HCT116 (cell line): ENCODE measurements around the gene TMEM50B. TPM values are rescaled to one million over a fixed set of nuclear protein-coding genes. Genes with fewer than 3 reads are reported as not detected.

Experiments used
- ATAC-seq: fragments of 200-7000 bp; cut with Tn5 transposase; 2 replicates; pipeline ENCODE4 v1.9.1; 2020; ENCODE audit warnings: mild to moderate bottlenecking, moderate library complexity
- BruUV-seq: library from RNA; stranded (reverse); fragments of 400-500 nt; replicated peaks from 2 replicates; lab custom pipeline; 2021; lab: Mats Ljungman, UMichigan
- CTCF ChIA-PET: fragments of 300-600 bp; sonication (Branson Sonifier 250); formaldehyde crosslinking; loops from one replicate; lab custom pipeline; 2021; ENCODE audit warnings: antibody characterized with exemption; lab: Charles Lee
- POLR2A ChIA-PET: fragments of 300-600, 350-600 bp; sonication (Branson Sonifier 250); formaldehyde crosslinking; loops from one replicate; lab custom pipeline; 2021; ENCODE audit warnings: antibody characterized with exemption; lab: Charles Lee
- RAD21 ChIA-PET, 2 experiments: fragments of 300-600 bp; sonication (Branson Sonifier 250); formaldehyde crosslinking; loops; one replicate each; lab custom pipeline; 2023; ENCODE audit warnings: low total read pairs in 2 of 2; ENCODE audit not compliant: uncharacterized antibody in 2 of 2, unreplicated experiment in 2 of 2, low non-redundant PET in 1 of 2; lab: Charles Lee
- DNase-seq: peaks from one replicate; pipeline ENCODE4 v3.0.0-alpha.2; 2010; ENCODE audit warnings: low read depth, low spot score
- H2AFZ ChIP-seq: fragments of 200-600 bp; shearing (Covaris generic), sonication (generic); 2 replicates; pipeline ENCODE4 v1.6.1; 2017; ENCODE audit warnings: low read depth, mixed run types, mixed read lengths, antibody characterized with exemption, low read length; ENCODE audit not compliant: poor library complexity, severe bottlenecking
- H3K27ac ChIP-seq: 2 replicates; pipeline ENCODE4 v1.5.1; 2012; ENCODE audit warnings: low read depth, low read length
- H3K27me3 ChIP-seq: fragments of 200-600 bp; sonication (generic); 2 replicates; pipeline ENCODE4 v1.6.1; 2016; ENCODE audit warnings: mixed run types, low read length, mixed read lengths; ENCODE audit not compliant: insufficient read depth
- H3K36me3 ChIP-seq, 2 experiments: fragments of 200-500 bp in 1 of 2; fragments of 200-600 bp in 1 of 2; sonication (Bioruptor generic) in 1 of 2; sonication (generic) in 1 of 2; 2 replicates each; pipeline versions ENCODE4 v1.5.1 to v1.6.1; 2014 to 2016; ENCODE audit warnings: low read length in 2 of 2, inconsistent platforms in 1 of 2, mixed read lengths in 1 of 2, mixed run types in 1 of 2; ENCODE audit not compliant: insufficient read depth in 2 of 2, control insufficient read depth in 1 of 2
- H3K4me1 ChIP-seq, 2 experiments: fragments of 200-600 bp in 1 of 2; sonication (generic) in 1 of 2; 2 replicates each; pipeline versions ENCODE4 v1.5.1 to v1.6.1; 2012 to 2017; ENCODE audit warnings: low read length in 2 of 2, inconsistent platforms in 1 of 2, mild to moderate bottlenecking in 1 of 2, mixed read lengths in 1 of 2, mixed run types in 1 of 2, moderate library complexity in 1 of 2; ENCODE audit not compliant: insufficient read depth in 2 of 2, control insufficient read depth in 1 of 2
- H3K4me2 ChIP-seq: fragments of 200-600 bp; sonication (generic); 2 replicates; pipeline ENCODE4 v1.6.1; 2017; ENCODE audit warnings: mixed run types, low read length, mixed read lengths
- H3K4me3 ChIP-seq, 2 experiments: fragments of 200-600 bp in 1 of 2; sonication (generic) in 1 of 2; replicated peaks in 1 of 2; 2 replicates each; pipeline ENCODE4 v1.5.1; 2011 to 2016; ENCODE audit warnings: low read length in 2 of 2, control low read depth in 1 of 2, low read depth in 1 of 2, mild to moderate bottlenecking in 1 of 2, mixed read lengths in 1 of 2, mixed run types in 1 of 2
- H3K79me2 ChIP-seq: fragments of 200-600 bp; sonication (generic); 2 replicates; pipeline ENCODE4 v1.6.1; 2017; ENCODE audit warnings: mild to moderate bottlenecking, mixed run types, low read length, moderate library complexity, mixed read lengths; ENCODE audit not compliant: insufficient read depth
- H3K9ac ChIP-seq: fragments of 200-600 bp; sonication (generic); 2 replicates; pipeline ENCODE4 v1.6.1; 2016; ENCODE audit warnings: low read length, mixed read lengths
- H3K9me2 ChIP-seq: fragments of 200-600 bp; sonication (generic), shearing (Covaris generic); 2 replicates; pipeline ENCODE4 v1.6.1; 2017; ENCODE audit warnings: mixed run types, mild to moderate bottlenecking, moderate library complexity; ENCODE audit not compliant: insufficient read depth
- H3K9me3 ChIP-seq, 2 experiments: fragments of 200-500 bp in 1 of 2; fragments of 200-600 bp in 1 of 2; sonication (Bioruptor generic) in 1 of 2; sonication (generic) in 1 of 2; 2 replicates each; pipeline ENCODE4 v1.6.1; 2014 to 2017; ENCODE audit warnings: low read length in 2 of 2, mixed read lengths in 2 of 2, inconsistent platforms in 1 of 2, low read depth in 1 of 2, mild to moderate bottlenecking in 1 of 2, mixed run types in 1 of 2, moderate library complexity in 1 of 2; ENCODE audit not compliant: control insufficient read depth in 1 of 2, insufficient read depth in 1 of 2
- H4K20me1 ChIP-seq: fragments of 200-600 bp; sonication (generic), shearing (Covaris generic); 2 replicates; pipeline ENCODE4 v1.6.1; 2017; ENCODE audit warnings: mixed run types, mild to moderate bottlenecking, moderate library complexity; ENCODE audit not compliant: insufficient read depth
- CEBPB ChIP-seq: IDR thresholded peaks from 2 replicates; pipeline ENCODE4 v1.6.1; 2012; ENCODE audit warnings: low read depth
- EGR1 ChIP-seq: IDR thresholded peaks from 2 replicates; pipeline ENCODE4 v1.6.1; 2012; ENCODE audit warnings: low read depth
- FOSL1 ChIP-seq: IDR thresholded peaks from 2 replicates; pipeline ENCODE4 v1.6.1; 2012; ENCODE audit warnings: low read depth
- JUND ChIP-seq: IDR thresholded peaks from 2 replicates; pipeline ENCODE4 v1.6.1; 2012
- POLR2A ChIP-seq: IDR thresholded peaks from 2 replicates; pipeline ENCODE4 v1.7.0; 2011; ENCODE audit warnings: borderline replicate concordance; ENCODE audit not compliant: insufficient read depth, insufficient read length; ENCODE audit errors: extremely low read depth
- POLR2AphosphoS5 ChIP-seq: IDR thresholded peaks from 2 replicates; pipeline ENCODE4 v1.6.1; 2011; ENCODE audit warnings: mild to moderate bottlenecking, low read depth, low read length, moderate library complexity
- RAD21 ChIP-seq: IDR thresholded peaks from 2 replicates; pipeline ENCODE4 v1.6.1; 2012; ENCODE audit warnings: low read depth, mild to moderate bottlenecking
- TCF7L2 ChIP-seq: IDR thresholded peaks from 2 replicates; pipeline ENCODE4 v1.7.0; 2011; ENCODE audit warnings: borderline replicate concordance, inconsistent platforms; ENCODE audit not compliant: insufficient read depth, insufficient read length; ENCODE audit errors: extremely low read depth
- YY1 ChIP-seq: IDR thresholded peaks from 2 replicates; pipeline ENCODE4 v1.6.1; 2011; ENCODE audit warnings: low read length, low read depth, moderate library complexity, mild to moderate bottlenecking; ENCODE audit not compliant: insufficient replicate concordance; ENCODE audit errors: extremely low read depth
- ZFX ChIP-seq: fragments of 450-650 bp; IDR thresholded peaks from 2 replicates; pipeline ENCODE4 v1.6.1; 2017
- ZNF274 ChIP-seq: fragments of 200-500 bp; sonication (Bioruptor generic); IDR thresholded peaks from 2 replicates; pipeline ENCODE4 v1.6.1; 2014; ENCODE audit warnings: mild to moderate bottlenecking, low read depth, low read length, inconsistent platforms
- intact Hi-C: fragments of 100-400 bp; cut with micrococcal nuclease; formaldehyde crosslinking; loops from 2 replicates; pipeline ENCODE4 v1.10.0; 2022
- total RNA-seq: library from RNA; stranded (reverse); gene quantifications from one replicate; pipeline ENCODE4 v1.2.1, GENCODE V29; 2021; ENCODE audit not compliant: unreplicated experiment
- TF ChIP-seq, protein P1 (sequence below): IDR thresholded peaks from 2 replicates; pipeline ENCODE4 v1.6.1; 2012; ENCODE audit warnings: low read depth
- TF ChIP-seq, protein P2 (sequence below), 3 experiments: fragments of 200-600 bp in 1 of 3; sonication (generic) in 1 of 3; IDR thresholded peaks in 2 of 3; conservative IDR thresholded peaks in 1 of 3; 2 replicates each; pipeline ENCODE4 v1.5.1; 2012 to 2017; ENCODE audit warnings: low read depth in 2 of 3, low read length in 2 of 3, antibody characterized with exemption in 1 of 3, borderline replicate concordance in 1 of 3, control low read depth in 1 of 3, mild to moderate bottlenecking in 1 of 3, mixed read lengths in 1 of 3, mixed run types in 1 of 3, moderate library complexity in 1 of 3; ENCODE audit not compliant: insufficient read depth in 1 of 3
- TF ChIP-seq, protein P3 (sequence below): IDR thresholded peaks from 2 replicates; pipeline ENCODE4 v1.6.1; 2012
- TF ChIP-seq, protein P4 (sequence below): IDR thresholded peaks from 2 replicates; pipeline ENCODE4 v1.6.1; 2011; ENCODE audit warnings: mild to moderate bottlenecking, low read length, moderate library complexity; ENCODE audit not compliant: insufficient replicate concordance; ENCODE audit errors: extremely low read depth
- TF ChIP-seq, protein P5 (sequence below): IDR thresholded peaks from 2 replicates; pipeline ENCODE4 v1.6.1; 2012

Gene TMEM50B
- total RNA-seq, 1 experiment from 2014 or later = 18.8 TPM

DNA sequence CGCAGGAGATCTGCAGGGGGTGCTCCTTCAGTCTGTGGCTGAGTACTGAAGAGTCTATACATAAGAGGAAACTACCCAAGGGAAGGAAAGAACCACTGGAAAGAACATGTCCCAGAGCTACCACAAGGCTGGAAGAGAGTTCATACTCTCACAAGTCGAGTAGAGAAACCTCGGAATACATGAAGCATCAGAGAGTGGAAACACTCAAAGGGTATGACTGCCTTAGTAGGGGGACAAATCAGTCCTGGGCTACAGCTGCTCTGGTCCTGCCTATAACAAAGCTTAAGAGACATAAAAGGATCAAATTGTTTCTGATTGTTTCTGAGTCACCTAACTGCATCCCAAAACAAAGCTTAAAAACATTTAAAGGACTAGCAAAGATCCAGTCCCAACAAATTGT, 27.4 kb downstream of the TMEM50B start:
- Histone ChIP-seq H3K79me2 (no peaks in the 10 kb centered on the region), H3K9me3 (no peaks in the 10 kb centered on the region), H3K4me1 (peaks cover 3 to 6% of the 10 kb centered on the region in 2 experiments; a peak in 1 of 4 replicates), H3K4me2 (no peak overlapping the region), H4K20me1 (no peaks in the 10 kb centered on the region), H3K9ac (no peak overlapping the region), H3K4me3 (no peak overlapping the region), H3K36me3 (no peaks in the 10 kb centered on the region), H3K27me3 (no peaks in the 10 kb centered on the region), H3K27ac (no peak overlapping the region), H2AFZ (no peak overlapping the region), H3K9me2 (no peaks in the 10 kb centered on the region)
- CTCF ChIA-PET = interaction anchor here (0.5 to 1.2 kb wide), 3 partner anchors 91 to 255 kb away, joined by 3 to 4 read pairs (median 3); no protein-coding TSS in a partner anchor
- POLR2A ChIA-PET = no interaction called here
- TF ChIP-seq YY1 = no peak
- no peak for TF ChIP-seq RAD21
- no peak for TF ChIP-seq TCF7L2
- TF ChIP-seq CEBPB = no peak
- TF ChIP-seq POLR2A = no peak
- TF ChIP-seq, protein P1, sequence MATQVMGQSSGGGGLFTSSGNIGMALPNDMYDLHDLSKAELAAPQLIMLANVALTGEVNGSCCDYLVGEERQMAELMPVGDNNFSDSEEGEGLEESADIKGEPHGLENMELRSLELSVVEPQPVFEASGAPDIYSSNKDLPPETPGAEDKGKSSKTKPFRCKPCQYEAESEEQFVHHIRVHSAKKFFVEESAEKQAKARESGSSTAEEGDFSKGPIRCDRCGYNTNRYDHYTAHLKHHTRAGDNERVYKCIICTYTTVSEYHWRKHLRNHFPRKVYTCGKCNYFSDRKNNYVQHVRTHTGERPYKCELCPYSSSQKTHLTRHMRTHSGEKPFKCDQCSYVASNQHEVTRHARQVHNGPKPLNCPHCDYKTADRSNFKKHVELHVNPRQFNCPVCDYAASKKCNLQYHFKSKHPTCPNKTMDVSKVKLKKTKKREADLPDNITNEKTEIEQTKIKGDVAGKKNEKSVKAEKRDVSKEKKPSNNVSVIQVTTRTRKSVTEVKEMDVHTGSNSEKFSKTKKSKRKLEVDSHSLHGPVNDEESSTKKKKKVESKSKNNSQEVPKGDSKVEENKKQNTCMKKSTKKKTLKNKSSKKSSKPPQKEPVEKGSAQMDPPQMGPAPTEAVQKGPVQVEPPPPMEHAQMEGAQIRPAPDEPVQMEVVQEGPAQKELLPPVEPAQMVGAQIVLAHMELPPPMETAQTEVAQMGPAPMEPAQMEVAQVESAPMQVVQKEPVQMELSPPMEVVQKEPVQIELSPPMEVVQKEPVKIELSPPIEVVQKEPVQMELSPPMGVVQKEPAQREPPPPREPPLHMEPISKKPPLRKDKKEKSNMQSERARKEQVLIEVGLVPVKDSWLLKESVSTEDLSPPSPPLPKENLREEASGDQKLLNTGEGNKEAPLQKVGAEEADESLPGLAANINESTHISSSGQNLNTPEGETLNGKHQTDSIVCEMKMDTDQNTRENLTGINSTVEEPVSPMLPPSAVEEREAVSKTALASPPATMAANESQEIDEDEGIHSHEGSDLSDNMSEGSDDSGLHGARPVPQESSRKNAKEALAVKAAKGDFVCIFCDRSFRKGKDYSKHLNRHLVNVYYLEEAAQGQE = no peak
- TF ChIP-seq EGR1 = no peak
- TF ChIP-seq POLR2AphosphoS5 = no peak
- TF ChIP-seq, protein P2, sequence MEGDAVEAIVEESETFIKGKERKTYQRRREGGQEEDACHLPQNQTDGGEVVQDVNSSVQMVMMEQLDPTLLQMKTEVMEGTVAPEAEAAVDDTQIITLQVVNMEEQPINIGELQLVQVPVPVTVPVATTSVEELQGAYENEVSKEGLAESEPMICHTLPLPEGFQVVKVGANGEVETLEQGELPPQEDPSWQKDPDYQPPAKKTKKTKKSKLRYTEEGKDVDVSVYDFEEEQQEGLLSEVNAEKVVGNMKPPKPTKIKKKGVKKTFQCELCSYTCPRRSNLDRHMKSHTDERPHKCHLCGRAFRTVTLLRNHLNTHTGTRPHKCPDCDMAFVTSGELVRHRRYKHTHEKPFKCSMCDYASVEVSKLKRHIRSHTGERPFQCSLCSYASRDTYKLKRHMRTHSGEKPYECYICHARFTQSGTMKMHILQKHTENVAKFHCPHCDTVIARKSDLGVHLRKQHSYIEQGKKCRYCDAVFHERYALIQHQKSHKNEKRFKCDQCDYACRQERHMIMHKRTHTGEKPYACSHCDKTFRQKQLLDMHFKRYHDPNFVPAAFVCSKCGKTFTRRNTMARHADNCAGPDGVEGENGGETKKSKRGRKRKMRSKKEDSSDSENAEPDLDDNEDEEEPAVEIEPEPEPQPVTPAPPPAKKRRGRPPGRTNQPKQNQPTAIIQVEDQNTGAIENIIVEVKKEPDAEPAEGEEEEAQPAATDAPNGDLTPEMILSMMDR (IDR thresholded peaks at IDR 0.05 in 2 of 3, conservative IDR thresholded peaks at IDR 0.05 in 1 of 3; ENCODE audit: borderline replicate concordance in 1 of 3, insufficient read depth in 1 of 3, low read depth in 2 of 3, low read length in 2 of 3) = no peak
- TF ChIP-seq, protein P3, sequence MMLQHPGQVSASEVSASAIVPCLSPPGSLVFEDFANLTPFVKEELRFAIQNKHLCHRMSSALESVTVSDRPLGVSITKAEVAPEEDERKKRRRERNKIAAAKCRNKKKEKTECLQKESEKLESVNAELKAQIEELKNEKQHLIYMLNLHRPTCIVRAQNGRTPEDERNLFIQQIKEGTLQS = no peak
- TF ChIP-seq ZNF274 = no peak
- no peak for TF ChIP-seq ZFX
- TF ChIP-seq, protein P4, sequence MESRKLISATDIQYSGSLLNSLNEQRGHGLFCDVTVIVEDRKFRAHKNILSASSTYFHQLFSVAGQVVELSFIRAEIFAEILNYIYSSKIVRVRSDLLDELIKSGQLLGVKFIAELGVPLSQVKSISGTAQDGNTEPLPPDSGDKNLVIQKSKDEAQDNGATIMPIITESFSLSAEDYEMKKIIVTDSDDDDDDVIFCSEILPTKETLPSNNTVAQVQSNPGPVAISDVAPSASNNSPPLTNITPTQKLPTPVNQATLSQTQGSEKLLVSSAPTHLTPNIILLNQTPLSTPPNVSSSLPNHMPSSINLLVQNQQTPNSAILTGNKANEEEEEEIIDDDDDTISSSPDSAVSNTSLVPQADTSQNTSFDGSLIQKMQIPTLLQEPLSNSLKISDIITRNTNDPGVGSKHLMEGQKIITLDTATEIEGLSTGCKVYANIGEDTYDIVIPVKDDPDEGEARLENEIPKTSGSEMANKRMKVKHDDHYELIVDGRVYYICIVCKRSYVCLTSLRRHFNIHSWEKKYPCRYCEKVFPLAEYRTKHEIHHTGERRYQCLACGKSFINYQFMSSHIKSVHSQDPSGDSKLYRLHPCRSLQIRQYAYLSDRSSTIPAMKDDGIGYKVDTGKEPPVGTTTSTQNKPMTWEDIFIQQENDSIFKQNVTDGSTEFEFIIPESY = no peak
- no peak for TF ChIP-seq FOSL1
- TF ChIP-seq, protein P5, sequence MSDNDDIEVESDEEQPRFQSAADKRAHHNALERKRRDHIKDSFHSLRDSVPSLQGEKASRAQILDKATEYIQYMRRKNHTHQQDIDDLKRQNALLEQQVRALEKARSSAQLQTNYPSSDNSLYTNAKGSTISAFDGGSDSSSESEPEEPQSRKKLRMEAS = no peak
- TF ChIP-seq JUND = no peak
- BruUV-seq = no TSS peak
- RAD21 ChIA-PET = no interaction called here
- intact Hi-C loops = no loop called here
- DNase-seq (no peak), ATAC-seq (no peak)
